Neural crest cell (in vitro differentiated cells): ENCODE measurements around the gene HBS1L. TPM values are rescaled to one million over a fixed set of nuclear protein-coding genes. Genes with fewer than 3 reads are reported as not detected.

Experiments used
- DNase-seq: peaks from one replicate; pipeline ENCODE4 v3.0.0; 2021; ENCODE audit warnings: low read depth, mixed read lengths, low spot score
- H3K27ac Mint-ChIP-seq: one replicate; pipeline ENCODE4 v1.8.0; 2021; ENCODE audit warnings: mild to moderate bottlenecking, mixed read lengths; ENCODE audit not compliant: unreplicated experiment
- H3K27me3 Mint-ChIP-seq: 2 replicates; pipeline ENCODE4 v1.8.0; 2021; ENCODE audit warnings: low read depth, mild to moderate bottlenecking, mixed read lengths
- H3K36me3 Mint-ChIP-seq: 2 replicates; pipeline ENCODE4 v1.8.0; 2021; ENCODE audit warnings: low read depth, mild to moderate bottlenecking, mixed read lengths
- H3K4me1 Mint-ChIP-seq: 2 replicates; pipeline ENCODE4 v1.8.0; 2021; ENCODE audit warnings: mixed read lengths
- H3K4me3 Mint-ChIP-seq: one replicate; pipeline ENCODE4 v1.8.0; 2021; ENCODE audit warnings: mild to moderate bottlenecking, mixed read lengths
- H3K9me3 Mint-ChIP-seq: 2 replicates; pipeline ENCODE4 v1.8.0; 2021; ENCODE audit warnings: mixed read lengths
- CTCF ChIP-seq: fragments of 200-600 bp; sonication (generic); conservative IDR thresholded peaks from 2 replicates; pipeline ENCODE4 v1.5.0; 2021; ENCODE audit warnings: antibody characterized with exemption, mild to moderate bottlenecking
- total RNA-seq: library from RNA; stranded (reverse); gene quantifications from 2 replicates; pipeline ENCODE4 v1.2.1, GENCODE V29; 2021

HBS1L gene
- total RNA-seq, 1 donor from 2014 or later, result 82.6 TPM

- Mint-ChIP-seq H3K27ac (no peak overlapping the region), H3K4me3 (no peak overlapping the region), H3K27me3 (no peaks in the 10 kb centered on the region), H3K4me1 (no peaks in the 10 kb centered on the region), H3K9me3 (no peaks in the 10 kb centered on the region), H3K36me3 (peaks cover 3% of the 10 kb centered on the region)
- no peak for DNase-seq
- TF ChIP-seq CTCF, result peak; percentile 75
Measured at GRCh38 chr6:135002229-135002844, 52.3 kb downstream of the HBS1L start.

- Mint-ChIP-seq H3K36me3 (peaks cover 9% of the 10 kb centered on the region), H3K27me3 (no peaks in the 10 kb centered on the region)
Measured at GRCh38 chr6:134999107-134999506, 55.5 kb downstream of the HBS1L start.

GRCh38 chr6:134997133-134997995, 57.3 kb downstream of the HBS1L start:
- Mint-ChIP-seq H3K36me3 (peaks cover 9% of the 10 kb centered on the region), H3K4me3 (no peak overlapping the region), H3K4me1 (no peaks in the 10 kb centered on the region), H3K27ac (no peak overlapping the region), H3K27me3 (no peaks in the 10 kb centered on the region), H3K9me3 (no peaks in the 10 kb centered on the region)
- no peak for TF ChIP-seq CTCF
- DNase-seq, result no peak

More at GRCh38 chr6:134999107-134999506, 55.5 kb downstream of the HBS1L start:
- Mint-ChIP-seq H3K4me1 (no peaks in the 10 kb centered on the region), H3K4me3 (no peak overlapping the region), H3K9me3 (no peaks in the 10 kb centered on the region), H3K27ac (no peak overlapping the region)
- DNase-seq, result no peak
- no peak for TF ChIP-seq CTCF

- Mint-ChIP-seq H3K27ac (no peak overlapping the region), H3K9me3 (no peaks in the 10 kb centered on the region), H3K27me3 (no peaks in the 10 kb centered on the region), H3K36me3 (peaks cover 9% of the 10 kb centered on the region), H3K4me1 (no peaks in the 10 kb centered on the region), H3K4me3 (no peak overlapping the region)
- no peak for DNase-seq
- TF ChIP-seq CTCF, result no peak
Measured at GRCh38 chr6:134995536-134995935, 59.1 kb downstream of the HBS1L start.

- no peak overlapping the region for H3K4me3 Mint-ChIP-seq
- no peak overlapping the region for H3K27ac Mint-ChIP-seq
- peaks cover 3% of the 10 kb centered on the region for H3K4me1 Mint-ChIP-seq
- peaks cover 9% of the 10 kb centered on the region for H3K36me3 Mint-ChIP-seq
- no peaks in the 10 kb centered on the region for H3K27me3 Mint-ChIP-seq
- H3K9me3 Mint-ChIP-seq, result no peaks in the 10 kb centered on the region
- no peak for DNase-seq
- no peak for TF ChIP-seq CTCF
Measured at GRCh38 chr6:134994431-134994830, 60.2 kb downstream of the HBS1L start.
